H1 (cell line): ENCODE data around the gene DOC2A. TPM values are rescaled to one million over a fixed set of nuclear protein-coding genes. Genes with fewer than 3 reads are reported as not detected.

Source experiments
- CBX8 ChIP-seq: fragments of 300-800, 300-1000 bp; sonication (generic); IDR thresholded peaks from 2 replicates; pipeline ENCODE4 v1.7.1; 2016; ENCODE audit warnings: low read depth, low read length, borderline replicate concordance
- CTBP2 ChIP-seq: IDR thresholded peaks from 2 replicates; pipeline ENCODE4 v1.7.0; 2011; ENCODE audit warnings: borderline replicate concordance, mild to moderate bottlenecking, moderate library complexity, mixed read lengths, low read length; ENCODE audit not compliant: insufficient read depth, insufficient read length
- polyA plus RNA-seq, 7 experiments: library from polyadenylated mRNA; depleted of rRNA in 3 of 7; stranded (reverse) in 5 of 7; unstranded in 2 of 7; fragments of >200 nt in 5 of 7; fragments of 200-250 nt in 2 of 7; gene quantifications; 1 replicate in 5 of 7; 2 replicates in 1 of 7; 4 replicates in 1 of 7; pipeline versions ENCODE4 v1.2.1 to v1.2.3, GENCODE V29; 2011 to 2013; ENCODE audit warnings: missing spikeins in 2 of 7, mixed read lengths in 2 of 7
- total RNA-seq: library from RNA; stranded (reverse); fragmentation: NEBNext Ultra II Directional; extraction: Animal tissue kit (Norgen Biotek cat#: 25700); gene quantifications from 2 replicates; pipeline ENCODE4 v1.2.1, GENCODE V29; 2021

Gene DOC2A
- total and polyA plus RNA-seq, 2 of the 8 experiments (the other 6 are each of a cell fraction or from before 2014, with no cell fraction given): 13.9 to 20.7 TPM

- TF ChIP-seq CTBP2 (no peak), CBX8 (no peak)
Observed at GRCh38 chr16:29975811-29976511, 34.9 kb downstream of the DOC2A start (continued).
